ENCODE data around the gene PINLYP. TPM values are rescaled to one million over a fixed set of nuclear protein-coding genes. Genes with fewer than 3 reads are reported as not detected.

PINLYP gene
- total and polyA plus RNA-seq, 9 of the 15 experiments (the other 6 are each of a cell fraction or from before 2014, with no cell fraction given): 1.00 to 6.7 (median 2.2) TPM

- BruUV-seq (replicated peaks): no TSS peak
- Histone ChIP-seq H3K27ac (ENCODE audit: extremely low read depth, low read depth, low read length) (no peak overlapping the region), H3K9me1 (ENCODE audit: control insufficient read depth, insufficient read depth, low read length) (no peaks in the 10 kb centered on the region), H4K20me1 (replicated peaks; ENCODE audit: control insufficient read depth, insufficient read depth, low read length) (no peaks in the 10 kb centered on the region; the same call in 1 of the 2 replicates), H3K27me3 (ENCODE audit: control insufficient read depth in 2 of 2, insufficient read depth in 2 of 2, low read length in 2 of 2) (no peaks in the 10 kb centered on the region), H3K4me3 (no peak overlapping the region), H3K9me3 (replicated peaks; ENCODE audit: control insufficient read depth, insufficient read depth, low read depth, low read length) (no peaks in the 10 kb centered on the region), H3K36me3 (ENCODE audit: control insufficient read depth, insufficient read depth, low read length) (peaks cover 10% of the 10 kb centered on the region; the same call in 2 of the 3 replicates), H3K79me2 (ENCODE audit: control insufficient read depth, insufficient read depth, low read length) (peaks cover 12% of the 10 kb centered on the region), H2AFZ (ENCODE audit: low read depth, low read length) (no peak overlapping the region), H3K4me2 (ENCODE audit: insufficient read depth, low read length) (no peak overlapping the region), H3K9ac (ENCODE audit: insufficient read depth in 1 of 2, low read depth in 2 of 2, low read length in 2 of 2) (peak overlapping the region in 1 of 2 experiments; percentile 31; a peak in 1 of 4 replicates), H3K4me1 (replicated peaks in 1 of 2; ENCODE audit: control insufficient read depth in 2 of 2, insufficient read depth in 2 of 2, low read length in 2 of 2) (peaks cover 5 to 16% of the 10 kb centered on the region in 2 experiments; a peak in 3 of 5 replicates)
- intact Hi-C loops (cut with micrococcal nuclease): no loop called here
- in situ Hi-C loops (cut with MboI): no loop called here
- ChIA-PET CTCF (ENCODE audit: low intra/inter-chr PET ratio) (no interaction called here), POLR2A (interaction anchor here (1.5 to 3.5 kb wide), 2 partner anchors 11 to 38 kb away, joined by 5 to 19 read pairs; no protein-coding TSS in a partner anchor)
- FAIRE-seq (no peak), DNase-seq (ENCODE audit: extremely low read depth in 1 of 4, low spot score in 3 of 4) (no peak), ATAC-seq (no peak)
- TF ChIP-seq RERE (CRISPR knock-in tag; IDR thresholded peaks at IDR 0.05; ENCODE audit: borderline replicate concordance) (no peak), EP400 (IDR thresholded peaks at IDR 0.05) (no peak), RFX1 (IDR thresholded peaks at IDR 0.05) (peak; percentile 23; the same call in 1 of the 2 replicates)
- 92% methylated on average over 3 of the region's 3 CpGs for WGBS (ENCODE audit: insufficient coverage, low coverage, missing lambda C conversion rate)
Measured at GRCh38 chr19:43572171-43572588, 3.4 kb upstream of the PINLYP start.

Data from K562 (cell line).